ENCODE measurements around the gene PDE4B.
"Not testable (repeated sequence)": the region's sequence is repeated elsewhere in the genome, so short reads cannot be mapped to it uniquely, and the experiment has no call there.

Gene PDE4B

DNA sequence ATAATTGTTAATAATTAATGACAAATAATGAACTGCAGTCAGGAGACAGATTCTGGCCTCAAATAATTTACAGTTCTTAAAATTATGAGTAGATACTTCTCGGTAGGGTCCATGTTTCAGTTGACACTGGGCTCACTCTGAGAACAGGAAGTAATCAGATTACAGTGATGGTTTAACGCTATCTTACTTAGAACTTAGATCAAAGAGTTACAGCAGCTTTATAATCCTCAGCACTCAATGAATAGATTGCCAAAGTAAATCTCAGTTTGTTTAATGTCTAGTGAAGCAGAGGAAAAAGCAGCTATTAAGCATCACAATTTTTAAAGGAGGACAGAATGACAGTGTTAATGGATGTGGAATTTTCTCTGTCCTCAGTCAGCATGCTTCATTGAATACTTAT, 79.6 kb downstream of the PDE4B start:
- Histone ChIP-seq H3K4me3 (no peak overlapping the region), H3K27ac (no peak overlapping the region)
- no peak for DNase-seq (ENCODE audit: low spot score)
- TF ChIP-seq, protein P1, sequence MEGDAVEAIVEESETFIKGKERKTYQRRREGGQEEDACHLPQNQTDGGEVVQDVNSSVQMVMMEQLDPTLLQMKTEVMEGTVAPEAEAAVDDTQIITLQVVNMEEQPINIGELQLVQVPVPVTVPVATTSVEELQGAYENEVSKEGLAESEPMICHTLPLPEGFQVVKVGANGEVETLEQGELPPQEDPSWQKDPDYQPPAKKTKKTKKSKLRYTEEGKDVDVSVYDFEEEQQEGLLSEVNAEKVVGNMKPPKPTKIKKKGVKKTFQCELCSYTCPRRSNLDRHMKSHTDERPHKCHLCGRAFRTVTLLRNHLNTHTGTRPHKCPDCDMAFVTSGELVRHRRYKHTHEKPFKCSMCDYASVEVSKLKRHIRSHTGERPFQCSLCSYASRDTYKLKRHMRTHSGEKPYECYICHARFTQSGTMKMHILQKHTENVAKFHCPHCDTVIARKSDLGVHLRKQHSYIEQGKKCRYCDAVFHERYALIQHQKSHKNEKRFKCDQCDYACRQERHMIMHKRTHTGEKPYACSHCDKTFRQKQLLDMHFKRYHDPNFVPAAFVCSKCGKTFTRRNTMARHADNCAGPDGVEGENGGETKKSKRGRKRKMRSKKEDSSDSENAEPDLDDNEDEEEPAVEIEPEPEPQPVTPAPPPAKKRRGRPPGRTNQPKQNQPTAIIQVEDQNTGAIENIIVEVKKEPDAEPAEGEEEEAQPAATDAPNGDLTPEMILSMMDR (IDR thresholded peaks at IDR 0.05), result no peak

- not testable (repeated sequence) for DNase-seq (ENCODE audit: low spot score); H3K27ac ChIP-seq; H3K4me3 ChIP-seq
Measured at GRCh38 chr1:65878342-65878741, 85.6 kb downstream of the PDE4B start.

GRCh38 chr1:65880611-65881010, 87.9 kb downstream of the PDE4B start:
- no peak for DNase-seq (ENCODE audit: low spot score)
- TF ChIP-seq, protein P1 (IDR thresholded peaks at IDR 0.05), result no peak
- Histone ChIP-seq H3K4me3 (no peak overlapping the region), H3K27ac (no peak overlapping the region)

GRCh38 chr1:65881067-65881594, 88.4 kb downstream of the PDE4B start:
- TF ChIP-seq, protein P1 (IDR thresholded peaks at IDR 0.05), result no peak
- Histone ChIP-seq H3K27ac (no peak overlapping the region), H3K4me3 (no peak overlapping the region)
- no peak for DNase-seq (ENCODE audit: low spot score)

DNA sequence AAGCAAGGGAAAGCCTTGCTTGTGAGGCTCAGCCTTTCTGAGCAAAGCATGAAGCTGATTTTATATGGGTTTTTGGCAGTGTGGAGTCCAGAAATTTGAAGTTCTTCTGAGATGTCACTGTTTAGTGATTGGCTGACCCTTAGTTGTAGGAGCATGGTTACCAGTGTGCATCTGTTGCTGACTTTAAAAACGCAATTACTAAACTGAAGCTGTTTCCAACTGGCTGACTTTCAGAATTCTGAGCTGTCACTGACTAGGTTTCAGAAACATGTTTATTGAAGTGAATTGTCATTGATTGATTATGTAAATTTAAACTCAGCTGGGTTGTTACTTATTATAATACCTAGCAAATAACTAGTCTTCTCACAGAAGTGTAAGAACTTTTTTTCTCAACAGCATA, 89.4 kb downstream of the PDE4B start:
- TF ChIP-seq, protein P1 (IDR thresholded peaks at IDR 0.05), result no peak
- Histone ChIP-seq H3K4me3 (no peak overlapping the region), H3K27ac (no peak overlapping the region)
- no peak for DNase-seq (ENCODE audit: low spot score)

- TF ChIP-seq, protein P1 (IDR thresholded peaks at IDR 0.05), result no peak
- no peak overlapping the region for H3K4me3 ChIP-seq
- H3K27ac ChIP-seq, result no peak overlapping the region
- no peak for DNase-seq (ENCODE audit: low spot score)
Measured at GRCh38 chr1:65889441-65889840, 96.7 kb downstream of the PDE4B start.

DNA sequence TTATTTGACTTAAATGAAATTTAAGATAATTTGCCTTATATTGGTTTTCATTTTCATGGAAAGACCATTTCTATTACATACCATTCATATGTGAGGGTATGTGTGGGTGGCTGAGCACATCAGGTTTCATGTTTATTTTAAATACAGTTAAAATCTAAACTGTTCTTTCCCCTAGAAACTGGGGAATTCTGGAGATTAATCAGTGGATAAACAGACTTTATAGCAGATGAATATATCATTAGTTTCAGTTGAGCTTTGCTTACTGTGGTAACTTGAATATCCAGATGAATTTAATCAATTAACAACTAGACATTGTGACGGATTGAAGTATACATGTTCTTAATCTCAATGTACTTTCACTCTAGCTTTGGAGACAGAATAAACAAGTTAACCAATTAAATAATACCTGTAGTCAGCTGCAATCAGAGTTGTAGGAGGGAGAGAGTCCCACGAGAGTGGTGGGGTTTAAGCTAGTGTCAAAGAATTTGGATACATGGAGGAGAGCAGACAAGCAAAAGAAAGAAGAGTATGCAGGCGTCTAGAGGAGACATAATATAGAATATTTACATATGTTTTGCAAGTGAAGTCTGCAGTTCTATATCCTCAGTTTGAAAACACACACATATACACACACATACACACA, 97.6 kb downstream of the PDE4B start:
- no peak overlapping the region for H3K27ac ChIP-seq
- DNase-seq (ENCODE audit: low spot score), result no peak
- no peak overlapping the region for H3K4me3 ChIP-seq
- TF ChIP-seq, protein P1 (IDR thresholded peaks at IDR 0.05), result no peak

Measured in coronary artery (tissue), 2 donors.